ENCODE measurements around the gene RABL2A. TPM values are rescaled to one million over a fixed set of nuclear protein-coding genes. Genes with fewer than 3 reads are reported as not detected.
"Not testable (repeated sequence)": the region's sequence is repeated elsewhere in the genome, so short reads cannot be mapped to it uniquely, and the experiment has no call there.

Gene RABL2A
- total RNA-seq, 1 experiment from 2014 or later: 4.8 TPM

DNA sequence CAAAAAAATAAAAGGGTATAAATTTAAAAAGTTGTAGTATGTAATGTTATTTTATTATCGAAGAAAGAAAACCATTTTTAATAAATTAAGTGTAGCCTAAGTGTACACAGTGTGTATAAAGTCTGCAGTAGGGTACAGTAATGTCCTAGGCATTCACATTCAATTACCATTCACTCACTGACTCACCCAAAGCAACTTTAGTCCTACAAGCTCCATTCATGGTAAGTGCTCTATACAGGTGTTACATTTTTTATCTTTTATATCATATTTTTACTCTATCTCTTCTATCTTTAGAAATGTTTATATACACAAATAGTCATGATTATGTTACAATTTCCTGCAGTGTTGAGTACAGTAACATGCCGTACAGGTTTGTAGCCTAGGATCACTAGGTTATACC, 59.5 kb downstream of the RABL2A start:
- Histone ChIP-seq H3K4me3 (ENCODE audit: insufficient read depth, low read depth, low read length) (no peak overlapping the region), H3K27me3 (ENCODE audit: control insufficient read depth, insufficient read depth, low read length) (no peaks in the 10 kb centered on the region), H3K36me3 (replicated peaks; ENCODE audit: control insufficient read depth, insufficient read depth, low read length) (no peaks in the 10 kb centered on the region)
- no peak for DNase-seq

- DNase-seq; H3K36me3 ChIP-seq (replicated peaks; ENCODE audit: control insufficient read depth, insufficient read depth, low read length); H3K4me3 ChIP-seq (ENCODE audit: insufficient read depth, low read depth, low read length); H3K27me3 ChIP-seq (ENCODE audit: control insufficient read depth, insufficient read depth, low read length): not testable (repeated sequence)
Observed at GRCh38 chr2:113690871-113691270, 63.8 kb downstream of the RABL2A start.

Other genes with a start within 250 kb of the RABL2A start
- gene ZNG1B, start 189.6 kb upstream of the RABL2A start, total RNA-seq (2014; rRNA removed; shearing (Covaris generic)): 19.1 and 24.1 TPM in 2 replicates
- not detected in 2 replicates for gene FOXD4L1, start 128.6 kb upstream of the RABL2A start, total RNA-seq (2014; rRNA removed; shearing (Covaris generic))
- gene SLC35F5, start 129.4 kb downstream of the RABL2A start, total RNA-seq (2014; rRNA removed; shearing (Covaris generic)): 25.8 and 37.3 TPM in 2 replicates

Measured in H7 (cell line).